Activated CD8-positive, alpha-beta memory T cell treated with anti-CD3 and anti-CD28 coated beads for 24 hours (primary cell): ENCODE measurements around the gene P2RX3.
"Not testable (repeated sequence)": the region's sequence is repeated elsewhere in the genome, so short reads cannot be mapped to it uniquely, and the experiment has no call there.

Experiments used
- DNase-seq: peaks from one replicate; pipeline ENCODE4 v3.0.0-alpha.2; 2020

Gene P2RX3

DNA sequence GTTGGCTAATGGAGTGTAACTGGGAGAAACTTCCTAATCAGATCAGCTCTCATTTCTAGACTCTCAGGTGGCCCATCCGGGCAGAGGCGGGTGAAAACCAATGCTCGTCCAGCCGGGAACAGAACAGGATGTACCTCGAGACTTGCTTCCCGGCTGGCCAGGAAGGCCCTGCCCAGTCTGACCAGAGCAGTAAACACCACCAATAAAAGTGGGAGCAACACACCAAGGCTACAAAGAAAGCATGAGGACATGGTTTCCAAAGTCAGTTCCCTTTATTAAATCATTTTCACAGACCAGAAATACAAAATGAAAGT lies 12.5 kb upstream of the P2RX3 start:
- no peak for DNase-seq

DNA sequence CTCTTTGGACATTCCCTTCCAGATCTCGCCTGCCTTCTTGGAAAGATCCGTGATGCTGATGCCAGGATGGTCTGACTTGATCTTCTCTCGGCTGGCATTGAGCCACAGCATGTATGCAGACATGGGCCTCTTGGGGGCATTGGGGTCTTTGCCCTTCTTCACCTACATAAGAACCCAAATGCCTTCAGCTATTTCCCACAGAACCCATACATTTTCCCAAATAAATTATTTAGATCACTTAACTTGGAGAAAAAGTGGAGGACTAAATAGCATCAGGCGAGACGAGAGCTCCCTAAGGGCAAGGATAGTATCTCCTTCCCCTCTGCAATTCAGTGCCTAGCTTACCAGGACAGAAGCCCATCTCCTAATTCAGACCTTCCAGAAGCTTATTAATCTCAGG lies 10.4 kb upstream of the P2RX3 start:
- DNase-seq: no peak

DNA sequence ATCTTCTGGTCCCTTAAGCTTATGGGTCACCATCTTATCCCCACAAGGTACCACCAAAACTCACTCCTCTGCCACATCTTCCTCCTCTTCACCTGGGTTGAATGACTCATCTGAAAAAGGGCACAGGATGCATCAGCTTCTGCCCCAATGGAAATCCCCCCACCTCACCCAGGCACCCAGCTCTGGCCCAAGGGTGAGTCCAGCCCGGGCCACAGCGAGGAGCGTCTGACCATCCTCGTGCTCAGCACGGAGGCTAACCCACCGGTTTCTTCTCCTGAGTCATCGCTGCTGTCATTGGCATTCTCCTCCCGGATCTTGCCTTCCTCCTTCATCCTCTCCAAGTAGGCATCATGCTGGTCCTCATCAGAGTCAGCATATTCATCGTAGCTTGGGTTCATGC lies 8.1 kb upstream of the P2RX3 start:
- DNase-seq: no peak

DNA sequence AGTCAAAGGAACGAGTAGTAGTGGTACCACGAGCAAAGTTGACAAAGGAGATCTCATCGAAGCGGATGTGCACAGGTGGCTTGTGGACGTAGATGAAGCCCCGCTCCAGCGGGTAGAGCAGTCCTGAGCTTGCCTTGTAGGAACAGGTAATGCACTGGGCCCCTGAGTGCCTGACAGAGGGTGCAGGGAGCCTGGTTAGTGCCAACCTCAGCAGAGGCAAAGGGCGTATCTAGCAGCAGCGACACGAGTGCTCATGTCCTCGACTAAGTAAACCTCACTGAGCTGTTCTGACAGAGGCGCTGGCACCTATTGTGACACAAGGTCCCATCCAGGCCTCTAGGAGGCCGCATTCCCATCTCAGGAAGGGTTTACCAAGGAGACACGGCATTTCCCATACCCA lies 6.4 kb upstream of the P2RX3 start:
- no peak for DNase-seq

DNA sequence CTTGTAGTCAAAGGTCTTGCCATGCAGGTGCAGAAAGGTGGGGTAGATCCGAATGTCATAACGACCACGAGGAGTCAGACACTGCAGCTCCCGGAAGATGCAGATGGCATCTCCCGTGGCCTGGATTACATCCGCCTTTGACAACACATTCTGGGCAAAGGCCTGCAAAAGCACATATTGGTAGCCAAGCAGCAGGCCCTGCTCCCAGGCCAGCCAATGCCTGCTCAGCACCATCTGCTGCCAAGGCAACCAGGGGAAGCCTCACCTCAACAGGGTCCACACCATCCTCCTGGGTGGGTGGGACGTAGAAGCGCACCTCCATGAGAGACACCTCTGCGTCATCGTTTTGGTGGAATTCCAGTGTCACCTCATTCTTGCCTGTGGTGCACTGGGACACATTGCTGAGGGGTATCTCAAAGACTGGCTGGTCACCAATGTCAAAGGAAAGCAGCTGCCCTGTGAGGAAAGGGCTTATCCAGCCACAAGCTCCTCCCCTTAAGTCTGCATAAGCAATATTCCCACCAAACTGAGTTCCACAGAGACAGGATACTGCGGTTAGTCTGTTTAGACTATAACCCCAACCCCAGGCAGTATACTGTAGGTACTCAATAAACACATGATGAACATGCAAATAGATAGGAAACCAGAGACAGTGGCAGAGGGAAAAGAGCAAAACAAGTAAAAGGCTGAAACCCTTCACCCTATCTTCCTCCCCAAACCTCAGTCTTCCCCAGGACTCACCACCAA lies 5.3 kb upstream of the P2RX3 start:
- no peak for DNase-seq

DNA sequence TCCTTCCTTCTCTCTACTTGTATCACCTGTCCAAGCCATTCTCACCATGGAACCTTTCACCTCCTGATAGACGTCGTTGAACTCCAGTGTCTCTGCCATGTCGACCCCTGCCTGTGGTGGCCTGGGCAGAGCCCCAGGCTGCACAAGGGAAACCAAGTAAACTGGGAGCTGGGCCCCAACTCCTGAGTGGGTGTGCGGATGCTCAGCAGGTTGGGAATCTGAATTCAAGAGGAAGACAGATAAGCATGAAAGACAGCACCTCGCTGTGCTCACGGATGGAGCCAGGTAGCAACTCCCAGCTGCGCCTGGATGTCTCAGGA lies 3.2 kb upstream of the P2RX3 start:
- DNase-seq: no peak

DNA sequence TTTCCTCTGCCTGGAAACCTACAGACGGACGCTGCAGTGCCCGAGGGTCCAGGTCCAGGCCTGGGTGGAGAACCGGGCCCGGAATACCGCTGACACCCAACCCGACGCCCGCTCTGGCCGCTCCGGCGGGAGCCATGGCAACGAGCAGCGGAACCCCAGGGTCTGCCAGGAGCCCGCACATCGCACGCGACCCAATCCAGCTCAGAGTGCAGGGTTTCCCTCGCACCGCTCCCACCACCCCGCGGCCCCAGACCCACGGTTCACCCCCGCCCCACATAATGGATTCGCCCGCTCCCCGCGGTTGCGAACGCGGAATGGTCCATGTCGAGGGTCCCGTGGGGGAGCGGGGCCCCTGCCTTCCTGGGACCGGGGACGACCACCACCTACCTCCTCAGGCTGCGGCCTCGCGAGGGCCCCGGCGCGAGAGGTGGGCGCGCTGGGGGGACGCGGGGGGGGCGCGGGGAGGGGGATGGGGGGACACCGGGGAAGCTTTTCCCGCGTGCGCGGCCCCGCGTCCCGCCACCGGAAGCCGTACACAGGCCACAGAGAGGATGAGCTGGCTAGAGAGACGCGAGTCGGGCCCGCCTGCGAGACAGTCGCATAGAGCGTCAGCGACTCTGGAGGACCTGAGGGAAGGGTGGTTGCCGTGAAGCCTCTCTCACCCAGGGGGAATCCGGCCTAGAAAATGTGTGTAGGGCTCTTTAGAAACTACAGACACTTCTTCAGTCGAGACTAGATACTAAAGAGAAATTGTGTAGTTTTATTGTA lies 2.6 kb upstream of the P2RX3 start, which contains the start of gene SSRP1:
Gene SSRP1 (minus strand): TSS at position 550 of the 768 bp plus-strand sequence. CDS start 771 bp downstream, outside the sequence.
- DNase-seq: peak; percentile 93

DNA sequence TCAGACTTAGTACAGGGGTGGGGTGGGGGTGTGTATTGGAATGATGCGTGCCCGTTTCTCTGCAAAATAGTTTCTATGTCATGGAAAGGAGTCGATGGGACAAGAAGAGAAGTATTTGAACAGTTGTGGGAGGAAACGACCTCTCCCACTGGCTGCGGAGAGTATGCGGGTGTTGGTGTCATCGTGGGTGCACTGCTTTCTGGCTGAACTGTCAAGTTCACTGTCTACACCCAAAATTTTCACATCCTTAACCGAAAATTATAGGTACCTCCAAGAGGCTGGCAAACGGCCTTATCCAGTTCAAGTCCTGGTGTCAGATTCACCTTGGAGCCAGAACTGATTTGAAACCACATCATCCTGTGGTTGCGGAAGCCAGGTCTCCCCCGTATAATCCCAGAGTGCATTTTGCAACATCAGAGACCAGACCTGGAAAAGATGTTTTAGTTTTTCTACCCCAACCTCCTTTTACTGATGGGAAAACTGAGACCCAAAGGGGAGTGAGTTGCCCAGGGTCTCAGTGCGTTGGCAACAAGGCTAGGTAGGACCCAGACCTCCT lies 2.0 kb upstream of the P2RX3 start:
- no peak for DNase-seq

DNA sequence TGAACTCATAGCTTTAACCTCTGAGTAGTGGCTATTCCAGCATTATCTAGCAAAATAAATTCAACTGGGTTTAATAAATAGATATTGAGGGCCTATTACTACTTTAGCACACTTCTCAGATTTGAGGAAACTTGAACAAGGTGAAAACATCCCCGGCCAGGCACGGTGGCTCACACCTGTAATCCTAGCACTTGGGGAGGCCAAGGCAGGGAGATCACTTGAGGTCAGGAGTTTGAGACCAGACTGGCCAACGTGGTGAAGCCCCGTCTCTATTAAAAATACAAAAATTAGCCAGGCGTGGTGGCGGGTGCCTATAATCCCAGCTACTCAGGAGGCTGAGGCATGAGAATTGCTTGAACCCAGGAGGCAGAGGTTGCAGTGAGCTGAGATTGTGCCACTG lies 1.3 kb upstream of the P2RX3 start:
- DNase-seq: not testable (repeated sequence)

DNA sequence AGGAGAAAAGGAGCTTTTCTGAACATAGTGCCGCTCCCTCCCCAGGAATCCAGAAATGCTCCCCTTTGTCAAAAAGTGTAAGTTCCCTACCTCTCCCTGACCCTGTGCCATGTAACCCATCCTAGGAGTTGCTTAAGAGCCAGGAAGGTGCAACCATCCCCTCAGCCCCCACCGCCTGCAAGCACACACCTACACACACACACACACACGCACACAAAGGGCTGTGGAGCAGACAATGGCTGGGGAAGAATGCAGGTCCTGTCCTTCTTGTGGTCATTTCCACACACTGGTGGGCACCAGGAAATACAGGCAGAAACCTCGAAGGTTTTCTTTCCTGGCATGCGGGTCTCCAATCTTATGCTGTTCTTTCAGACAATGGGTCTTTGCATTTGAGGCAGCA lies 1.2 kb downstream of the P2RX3 start:
- no peak for DNase-seq

DNA sequence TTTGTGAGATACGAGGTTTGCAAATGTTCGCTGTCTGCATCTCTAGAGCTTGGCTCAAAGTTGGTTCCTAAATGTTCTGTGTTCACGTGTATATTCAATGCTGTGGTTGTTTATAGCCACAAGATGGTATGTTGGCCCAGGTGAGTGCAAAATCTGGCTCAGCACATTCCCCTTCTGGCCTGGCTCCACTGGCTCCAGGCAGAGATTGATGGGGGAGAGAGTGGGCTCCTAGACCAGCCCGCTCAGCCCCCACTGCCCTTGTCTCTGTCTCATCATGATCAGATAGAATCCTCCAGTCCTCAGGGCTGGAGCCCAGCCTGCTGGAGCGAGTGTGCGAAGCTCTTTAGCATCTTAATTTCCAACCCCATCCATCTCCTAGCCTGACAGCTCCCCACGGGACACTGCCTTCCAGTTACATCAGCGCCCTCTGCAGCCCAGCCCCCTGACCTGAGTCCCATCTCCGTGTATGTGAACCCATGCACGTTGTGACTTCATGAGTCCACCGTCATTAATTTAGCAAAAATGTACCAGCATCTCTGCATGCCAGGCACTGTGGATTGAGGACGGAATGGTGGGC lies 2.0 kb downstream of the P2RX3 start:
- DNase-seq: no peak

DNA sequence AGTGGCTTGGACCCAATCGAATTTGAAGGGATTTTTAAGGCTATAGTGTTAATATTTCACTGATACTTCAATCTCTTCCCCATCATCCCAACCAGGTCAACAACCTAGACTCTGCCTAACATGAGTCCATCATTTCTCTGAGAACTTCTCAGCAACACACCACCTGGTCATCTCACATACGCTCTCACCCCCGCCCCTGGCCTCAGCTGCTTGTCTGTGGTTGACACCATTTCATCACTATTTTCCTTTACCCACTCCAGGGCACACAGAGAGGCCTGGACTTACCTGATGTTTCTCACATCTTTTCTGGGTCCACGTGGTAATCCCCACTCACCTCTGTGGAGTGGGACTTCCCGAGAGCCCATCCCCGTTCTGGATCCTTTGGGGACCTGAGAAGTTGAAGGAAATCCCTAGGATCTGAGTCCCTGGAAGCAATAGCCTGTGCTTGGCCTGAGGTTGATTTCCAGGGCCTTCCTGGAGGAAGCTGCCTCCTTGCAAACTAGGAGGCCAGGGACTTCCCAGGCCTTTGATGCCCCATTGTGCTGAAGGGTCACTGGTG lies 3.2 kb downstream of the P2RX3 start:
- no peak for DNase-seq

DNA sequence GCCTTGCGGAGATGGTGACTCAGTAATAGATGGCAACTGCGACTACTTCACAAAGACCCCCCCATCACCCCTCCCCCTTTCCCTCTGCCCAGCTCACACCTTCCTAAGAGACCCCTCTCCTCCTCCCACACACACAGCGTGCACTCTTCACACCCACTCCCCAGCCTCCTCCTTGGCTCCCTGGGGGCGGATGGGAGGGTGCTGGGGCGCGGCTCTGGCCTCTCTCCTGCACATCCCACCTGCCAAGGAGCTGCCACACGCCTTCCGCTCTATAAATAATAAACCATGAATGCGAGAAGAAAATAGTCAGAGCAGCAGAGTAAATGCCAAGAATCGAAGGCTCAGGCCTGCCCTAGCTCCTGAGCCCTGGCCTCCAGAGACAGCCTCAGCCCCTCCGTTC lies 4.5 kb downstream of the P2RX3 start:
- no peak for DNase-seq

DNA sequence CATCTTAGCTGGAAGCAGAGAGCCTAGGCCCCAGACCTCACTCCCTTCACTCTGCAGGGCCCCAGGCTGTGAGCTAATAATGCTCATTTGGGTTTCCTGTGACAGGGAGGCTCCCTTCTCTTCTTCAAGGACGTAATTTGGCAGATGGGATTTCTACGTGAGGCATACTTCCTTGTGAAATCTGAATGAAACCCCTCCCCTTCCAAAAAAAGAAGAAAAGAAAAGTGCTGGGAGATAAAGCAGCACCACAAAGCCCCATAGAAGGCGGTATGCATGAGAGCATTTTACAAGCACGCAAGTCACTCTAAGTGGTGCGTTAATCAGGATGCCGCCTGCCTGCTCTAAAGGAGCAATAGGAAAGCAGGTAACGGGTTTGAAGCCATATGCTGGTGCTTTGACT lies 5.7 kb downstream of the P2RX3 start:
- DNase-seq: no peak

DNA sequence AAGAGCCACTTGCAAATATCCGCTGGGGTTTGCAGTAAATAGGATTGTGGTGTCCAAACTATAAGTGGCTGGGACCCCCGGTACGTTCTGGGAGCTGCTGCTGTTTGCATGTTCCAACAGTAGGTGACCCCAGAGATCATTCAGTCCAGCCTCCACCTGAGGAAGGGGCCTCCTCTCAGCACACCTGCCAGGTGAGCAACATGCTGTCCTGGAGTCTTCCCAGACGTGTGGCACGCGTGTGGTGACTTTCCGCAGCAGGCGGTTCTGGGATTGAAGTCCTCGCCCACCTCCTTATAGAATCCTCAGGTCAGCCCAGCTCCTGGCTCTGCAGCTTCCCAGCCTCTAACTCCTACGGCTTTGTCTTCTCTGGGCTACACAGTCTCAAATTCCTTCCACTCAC lies 6.7 kb downstream of the P2RX3 start:
- DNase-seq: no peak

DNA sequence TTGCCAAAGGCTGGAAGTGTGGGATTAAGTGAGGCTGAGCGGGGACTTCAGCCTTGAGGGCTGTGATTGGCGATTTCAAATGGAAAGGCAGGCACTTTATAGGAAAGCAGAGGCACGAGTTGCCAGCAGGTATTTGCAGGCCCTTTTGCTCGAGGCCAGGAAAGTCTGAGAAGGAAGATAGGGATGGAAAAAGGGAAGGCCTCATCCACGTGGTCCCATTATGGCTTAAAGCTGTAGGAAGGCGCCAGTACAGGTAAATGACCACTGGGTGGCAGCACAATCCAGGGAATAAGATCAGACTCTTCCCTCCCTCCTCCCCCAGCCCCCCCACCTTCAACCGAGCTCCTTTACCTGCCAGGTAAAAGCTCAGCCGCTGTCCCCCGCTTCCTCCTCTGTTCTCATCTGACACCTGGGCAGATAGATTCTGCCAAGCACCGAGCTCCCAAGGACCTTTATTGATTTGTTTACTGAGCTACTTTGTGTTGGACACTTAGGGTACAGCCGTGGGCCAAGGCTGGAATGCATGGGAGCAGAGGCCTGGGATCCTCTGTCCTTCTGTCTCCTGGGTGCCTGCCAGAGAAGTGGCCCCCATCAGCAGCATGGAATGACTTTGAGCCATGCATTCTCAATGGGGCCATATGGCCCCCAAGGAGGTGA lies 7.5 kb downstream of the P2RX3 start:
- DNase-seq: peak; percentile 86

DNA sequence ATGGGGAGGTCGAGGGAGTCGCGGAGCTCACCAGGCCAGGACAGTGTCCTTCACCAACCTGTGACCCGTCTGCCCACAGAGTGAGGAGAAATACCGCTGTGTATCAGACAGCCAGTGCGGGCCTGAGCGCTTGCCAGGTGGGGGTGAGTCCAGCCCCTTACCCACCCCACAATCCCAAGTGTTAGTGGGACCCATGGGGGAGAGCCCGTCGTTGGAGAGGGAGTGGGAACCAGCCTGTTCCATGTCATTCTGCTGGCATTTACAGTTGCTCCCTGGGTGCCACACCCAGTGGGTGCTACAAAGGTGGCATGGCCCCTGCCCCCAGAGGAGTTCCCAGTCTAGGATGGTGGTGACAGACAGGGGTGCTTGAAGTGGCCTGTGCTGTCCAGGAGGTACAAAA lies 9.2 kb downstream of the P2RX3 start:
- DNase-seq: no peak

DNA sequence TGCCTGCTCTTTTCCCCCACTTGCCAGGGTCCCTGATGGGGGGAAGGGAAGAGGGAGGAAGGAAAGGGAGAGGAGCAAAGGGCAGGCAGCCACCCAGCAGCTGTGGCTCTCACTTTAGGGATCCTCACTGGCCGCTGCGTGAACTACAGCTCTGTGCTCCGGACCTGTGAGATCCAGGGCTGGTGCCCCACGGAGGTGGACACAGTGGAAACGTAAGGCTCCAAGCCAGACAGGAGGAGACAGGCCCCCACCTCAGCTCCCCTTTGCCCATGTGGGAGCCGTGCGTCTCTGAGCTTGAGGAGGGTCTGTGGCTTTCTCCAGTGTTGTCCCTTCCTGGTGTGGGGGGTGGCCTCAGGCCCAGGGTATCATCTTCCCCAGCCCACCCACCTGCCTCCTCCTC lies 9.9 kb downstream of the P2RX3 start:
- DNase-seq: no peak

DNA sequence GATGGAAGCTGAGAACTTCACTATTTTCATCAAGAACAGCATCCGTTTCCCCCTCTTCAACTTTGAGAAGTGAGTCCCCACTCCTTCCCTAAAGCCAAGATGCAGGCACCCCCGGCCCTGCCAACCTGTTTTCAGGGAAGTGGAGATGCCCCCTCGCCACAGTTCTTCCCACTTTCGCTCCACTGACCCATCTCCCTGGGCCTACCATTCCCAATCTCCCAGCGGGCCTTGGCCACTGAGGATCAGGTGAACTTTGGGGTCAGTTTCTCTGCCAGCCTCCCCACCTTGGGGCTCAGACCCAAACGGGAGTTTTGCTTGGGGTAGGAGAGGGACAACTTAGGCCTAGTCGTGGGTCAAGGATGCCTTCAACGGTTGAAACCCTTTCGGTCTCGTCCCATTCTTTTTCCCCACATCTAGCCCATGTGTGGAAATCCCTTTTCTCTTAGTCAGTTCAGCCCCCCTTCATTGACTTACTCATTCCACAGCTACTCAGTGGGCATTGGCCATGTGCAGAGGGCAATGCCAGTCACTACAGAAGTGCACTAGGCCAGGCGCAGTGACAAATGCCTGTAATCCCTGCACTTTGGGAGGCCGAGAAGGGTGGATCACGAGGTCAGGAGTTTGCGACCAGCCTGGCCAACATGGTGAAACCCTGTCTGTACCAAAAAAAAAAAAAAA lies 10.6 kb downstream of the P2RX3 start:
- no peak for DNase-seq

DNA sequence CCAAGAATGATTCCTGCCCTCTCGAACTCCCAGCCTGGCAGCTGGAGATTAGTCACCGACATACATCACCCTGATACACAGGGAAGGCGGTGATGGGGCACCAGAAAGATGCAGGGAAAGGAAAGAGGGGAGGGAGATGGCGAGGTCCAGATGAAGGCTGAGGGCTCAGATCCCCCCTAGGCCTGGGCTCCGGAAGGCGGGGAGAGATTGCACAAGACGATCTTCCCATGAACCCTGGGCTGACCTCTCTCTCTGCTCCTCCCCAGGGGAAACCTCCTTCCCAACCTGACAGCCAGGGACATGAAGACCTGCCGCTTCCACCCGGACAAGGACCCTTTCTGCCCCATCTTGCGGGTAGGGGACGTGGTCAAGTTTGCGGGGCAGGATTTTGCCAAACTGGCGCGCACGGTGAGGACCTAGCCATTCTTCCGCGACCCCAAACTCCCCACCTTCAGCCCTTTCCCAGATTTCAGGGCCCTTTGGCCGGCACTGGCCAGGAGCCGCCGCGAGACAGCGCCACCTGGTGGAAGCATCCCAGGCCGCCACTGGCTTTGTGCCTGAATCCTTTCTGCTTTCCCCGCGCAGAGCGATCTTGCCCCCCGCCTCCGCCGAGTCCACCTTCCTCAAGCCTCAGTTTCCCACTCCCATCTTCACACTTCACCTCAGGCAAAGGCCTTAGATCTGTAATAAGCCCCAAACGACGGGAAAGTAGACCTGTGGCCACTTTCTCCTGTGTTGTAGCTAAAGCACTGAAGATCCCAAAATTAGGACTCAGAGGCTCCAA lies 11.5 kb downstream of the P2RX3 start:
- peak; percentile 85 for DNase-seq

DNA sequence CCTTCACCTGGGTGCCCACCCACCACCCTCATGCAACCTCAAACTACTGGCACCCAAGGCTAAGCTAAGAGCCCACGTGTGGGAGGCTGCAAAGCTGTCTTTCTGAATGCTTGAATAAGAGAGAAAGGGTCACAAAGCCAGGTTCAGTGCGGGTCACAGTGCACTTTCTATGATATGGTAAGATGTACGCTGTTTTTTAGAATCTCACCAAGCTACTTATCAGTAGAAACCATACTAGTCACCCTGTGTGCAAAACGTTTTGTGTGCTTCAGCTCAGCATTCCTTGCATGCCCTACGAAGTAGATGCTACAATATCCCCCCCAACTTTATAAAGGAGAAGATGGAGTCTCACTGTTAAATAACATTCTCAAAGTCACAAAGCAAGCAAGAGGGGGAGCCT lies 14.9 kb downstream of the P2RX3 start:
- no peak for DNase-seq

DNA sequence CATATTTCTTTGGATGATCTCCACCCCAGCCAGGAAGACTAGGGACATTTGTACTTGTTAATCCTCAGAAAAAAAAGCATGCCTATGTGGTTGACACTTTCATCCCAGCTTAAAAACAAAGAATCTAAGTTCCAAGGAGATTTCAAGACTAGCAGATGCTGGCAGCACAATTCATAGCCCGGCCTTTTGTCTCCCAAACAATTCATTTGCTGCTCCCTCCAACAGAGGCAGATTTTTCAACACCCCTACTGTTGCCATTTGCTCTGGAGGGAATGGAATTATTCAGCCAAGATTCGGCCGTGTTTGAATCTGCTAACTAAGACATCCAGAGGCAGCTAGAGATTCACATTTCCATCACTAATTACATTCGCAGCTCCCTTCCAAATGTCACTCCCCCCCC lies 15.3 kb downstream of the P2RX3 start:
- no peak for DNase-seq
